HG03097 (cell line): ENCODE measurements around the gene RBSN.
"Not testable (repeated sequence)": the region's sequence is repeated elsewhere in the genome, so short reads cannot be mapped to it uniquely, and the experiment has no call there.

Experiments used
- ATAC-seq: cut with Tn5 transposase; IDR thresholded peaks from one replicate; pipeline ENCODE4 v1.9.1; 2021; ENCODE audit not compliant: unreplicated experiment, low FRiP score

The RBSN gene

GRCh38 chr3:15098503-15099363 lies at the start of gene RBSN:
Gene RBSN, minus strand, starts transcription at chr3:15099148. Its CDS starts 3,028 bp downstream, at chr3:15096120.
- ATAC-seq: peak; percentile 88

DNA sequence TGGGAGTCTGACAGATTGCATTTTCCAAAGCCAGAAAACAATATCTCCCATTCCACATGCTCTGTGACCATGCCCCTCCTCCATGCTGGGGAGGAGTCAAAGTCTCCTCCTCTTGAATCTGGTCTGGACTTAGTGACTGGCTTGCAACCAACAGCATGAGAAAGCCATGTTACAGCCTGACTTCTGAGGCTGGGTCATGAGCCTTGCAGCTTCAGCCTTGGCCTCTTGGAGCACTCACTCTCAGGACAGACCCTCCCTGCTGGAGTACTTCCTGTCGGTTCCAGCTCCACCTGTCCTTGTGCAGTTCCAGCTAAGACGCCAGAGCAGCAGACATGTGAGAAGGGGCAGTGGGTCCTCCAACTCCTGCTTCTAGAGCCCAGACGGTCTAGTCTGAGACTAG lies 49.7 kb upstream of the RBSN start:
- no peak for ATAC-seq

DNA sequence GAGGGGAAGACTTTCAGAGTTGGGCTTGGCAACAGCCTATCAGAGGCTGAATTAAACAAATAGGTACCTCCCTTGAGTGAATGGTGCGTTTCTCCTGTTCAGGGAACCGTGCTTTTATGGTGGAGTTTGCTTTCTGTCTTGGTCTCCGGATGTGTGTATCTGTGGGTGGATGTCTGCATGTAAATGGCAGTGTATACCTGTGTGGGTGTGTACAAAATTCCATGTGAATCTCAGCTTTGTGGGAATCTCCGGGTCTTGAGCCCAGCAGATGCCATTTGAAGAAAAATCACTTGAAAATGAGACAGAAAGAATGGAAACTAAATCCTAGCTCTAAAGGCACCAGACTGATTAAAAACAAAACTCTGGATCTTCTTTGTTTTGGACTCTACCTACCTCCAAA lies 37.9 kb upstream of the RBSN start:
- not testable (repeated sequence) for ATAC-seq

GRCh38 chr3:15134968-15135367 lies 36.0 kb upstream of the RBSN start:
- ATAC-seq: not testable (repeated sequence)

GRCh38 chr3:15128403-15128802 lies 29.5 kb upstream of the RBSN start:
- not testable (repeated sequence) for ATAC-seq

DNA sequence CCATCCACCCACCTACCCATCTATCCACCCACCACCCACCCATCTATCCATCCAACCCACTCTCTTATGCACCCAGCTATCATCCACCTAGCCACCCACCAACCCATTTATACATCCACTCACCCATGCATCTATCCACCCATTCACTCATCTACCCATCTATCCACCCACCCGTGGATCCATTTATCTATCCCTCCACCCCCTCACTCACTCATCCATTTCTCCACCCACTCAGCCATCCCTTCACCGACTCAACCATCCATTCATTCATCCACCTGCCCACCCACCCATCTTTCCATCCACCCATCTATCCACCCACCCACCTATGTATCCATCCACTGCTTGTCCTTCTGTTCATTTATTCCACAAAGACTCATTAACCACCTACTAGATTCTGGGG lies 28.0 kb upstream of the RBSN start:
- not testable (repeated sequence) for ATAC-seq

- no peak for ATAC-seq
Measured at GRCh38 chr3:15122398-15122797, 23.4 kb upstream of the RBSN start.

DNA sequence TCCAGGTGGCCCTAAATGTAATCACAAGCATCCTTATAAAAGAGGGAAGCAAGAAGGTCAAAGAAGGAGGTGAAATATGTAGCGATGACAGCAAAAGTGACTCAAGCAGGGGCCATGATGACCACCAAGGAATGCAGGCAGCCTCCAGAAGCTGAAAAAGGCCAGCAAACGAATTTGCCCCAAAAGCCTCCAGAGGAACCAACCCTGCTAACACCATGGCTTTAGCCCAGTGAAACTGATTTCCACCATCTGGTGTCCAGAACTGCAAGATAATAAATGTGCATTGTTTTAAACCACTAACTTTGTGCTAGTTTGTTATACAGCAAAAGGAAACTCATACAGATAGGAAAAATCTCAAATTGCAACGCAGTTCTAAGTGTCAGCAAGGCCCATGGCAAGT lies 23.0 kb upstream of the RBSN start:
- ATAC-seq: no peak

- ATAC-seq: no peak
Measured at GRCh38 chr3:15120986-15121385, 22.0 kb upstream of the RBSN start.

- no peak for ATAC-seq
Measured at GRCh38 chr3:15117011-15117410, 18.1 kb upstream of the RBSN start.

DNA sequence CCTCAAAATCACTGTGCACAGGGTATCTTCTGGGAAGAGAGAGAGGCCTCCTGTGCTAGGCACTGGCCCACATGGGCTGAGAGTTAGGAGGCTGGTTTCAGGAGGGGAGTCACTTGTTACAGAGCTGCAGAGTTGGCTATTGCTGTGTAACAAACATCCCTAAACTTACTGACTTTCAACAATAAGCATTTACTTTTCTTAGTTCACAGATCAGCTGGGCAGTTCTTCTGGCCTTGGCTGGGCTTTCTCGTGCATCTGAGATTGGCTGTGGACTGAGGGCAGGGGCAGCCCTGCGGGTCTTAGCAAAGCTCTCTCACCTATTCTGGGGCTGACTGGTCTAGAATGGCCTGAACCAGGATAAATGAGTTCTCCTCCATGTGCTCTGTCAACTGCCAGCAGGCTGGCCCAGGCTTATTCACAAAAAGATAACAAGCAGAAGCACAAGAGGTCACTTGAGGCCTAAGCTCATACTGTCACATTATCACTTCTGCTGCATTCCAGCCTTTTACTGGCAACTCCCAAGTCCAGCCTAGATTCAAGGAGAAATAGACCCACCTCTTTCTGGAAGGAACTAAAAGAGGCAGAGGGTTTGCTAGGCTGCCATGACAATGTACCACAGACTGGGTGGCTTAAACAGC lies 17.2 kb upstream of the RBSN start:
- ATAC-seq: no peak

DNA sequence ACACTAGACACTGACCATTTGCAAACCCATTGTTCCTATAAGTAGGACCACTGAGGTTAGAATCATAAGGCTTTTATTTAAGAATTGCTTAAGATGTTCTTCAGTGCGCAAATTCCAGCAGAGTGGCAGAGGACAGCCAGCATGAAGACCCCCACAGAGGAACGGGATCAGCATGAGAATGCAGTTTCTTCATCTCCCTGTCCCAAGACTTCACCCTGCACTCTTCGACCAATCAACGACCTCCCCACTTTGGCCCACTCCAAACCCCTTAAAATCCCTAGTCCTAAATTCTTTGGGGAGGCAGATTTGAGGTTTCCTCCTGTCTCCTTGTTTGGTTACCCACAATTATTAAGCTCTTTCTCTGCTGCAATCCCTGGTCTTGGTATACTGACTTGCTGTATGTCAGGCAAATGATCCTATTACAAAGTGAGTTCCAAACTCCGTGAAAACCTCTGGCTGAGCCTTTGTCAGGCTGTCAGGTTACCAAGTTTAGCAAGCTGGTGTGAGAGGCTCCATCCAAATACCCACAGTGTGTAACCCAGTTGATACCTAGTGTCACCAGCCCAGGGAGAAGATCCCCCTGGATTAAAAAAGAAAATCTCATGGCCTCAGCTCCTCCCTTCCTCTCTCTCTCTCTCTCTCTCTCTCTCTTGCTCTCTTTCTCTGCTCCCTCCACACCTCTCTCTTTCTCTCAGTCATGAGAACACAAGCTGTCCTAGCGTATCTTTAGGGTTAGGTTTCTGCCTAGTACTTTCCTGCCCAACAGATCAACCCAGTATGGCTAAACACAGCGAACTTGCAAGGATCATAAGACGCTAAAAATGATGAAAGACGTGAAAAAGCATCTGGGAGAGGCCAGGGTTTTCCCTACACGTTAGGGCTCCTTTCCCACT lies 15.8 kb upstream of the RBSN start:
- no peak for ATAC-seq

GRCh38 chr3:15113884-15114283 lies 14.9 kb upstream of the RBSN start:
- ATAC-seq: no peak

GRCh38 chr3:15113471-15113870 lies 14.5 kb upstream of the RBSN start:
- ATAC-seq: no peak

DNA sequence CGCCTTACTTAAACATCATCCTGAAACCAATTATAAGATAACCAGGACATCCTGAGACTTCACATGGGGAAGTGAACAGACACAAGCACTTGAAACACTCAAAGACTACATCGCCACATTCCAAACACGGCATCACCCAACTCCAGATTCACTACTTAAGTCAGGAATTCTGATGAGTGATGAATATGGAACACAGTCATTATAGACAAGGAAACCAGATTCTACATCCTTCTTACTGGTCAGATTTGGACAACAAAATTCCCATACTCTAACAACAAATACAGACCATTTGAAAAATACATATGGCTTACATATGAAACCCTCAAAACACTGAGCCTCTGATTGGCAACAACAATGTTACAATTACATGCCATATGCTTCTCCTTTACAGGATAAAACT lies 13.1 kb upstream of the RBSN start:
- ATAC-seq: no peak

DNA sequence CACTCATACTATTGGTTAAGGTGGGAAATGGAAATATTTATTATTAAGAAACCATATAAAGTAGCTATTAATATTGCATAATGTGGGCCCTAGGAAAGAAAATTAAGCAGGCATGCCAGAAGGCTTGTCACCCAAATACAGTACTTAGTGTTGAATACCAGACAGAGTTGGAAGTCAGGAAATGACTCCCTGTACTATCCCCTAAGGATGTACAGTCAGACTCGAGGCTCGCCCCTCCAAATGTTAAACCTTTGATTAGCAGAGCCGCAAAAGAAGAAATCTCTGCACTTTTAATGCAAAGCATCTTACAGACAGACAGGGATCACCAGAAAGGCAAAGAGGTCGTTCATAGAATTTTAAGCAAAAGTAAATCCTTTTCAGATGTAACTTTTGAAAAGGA lies 11.3 kb upstream of the RBSN start:
- ATAC-seq: no peak

DNA sequence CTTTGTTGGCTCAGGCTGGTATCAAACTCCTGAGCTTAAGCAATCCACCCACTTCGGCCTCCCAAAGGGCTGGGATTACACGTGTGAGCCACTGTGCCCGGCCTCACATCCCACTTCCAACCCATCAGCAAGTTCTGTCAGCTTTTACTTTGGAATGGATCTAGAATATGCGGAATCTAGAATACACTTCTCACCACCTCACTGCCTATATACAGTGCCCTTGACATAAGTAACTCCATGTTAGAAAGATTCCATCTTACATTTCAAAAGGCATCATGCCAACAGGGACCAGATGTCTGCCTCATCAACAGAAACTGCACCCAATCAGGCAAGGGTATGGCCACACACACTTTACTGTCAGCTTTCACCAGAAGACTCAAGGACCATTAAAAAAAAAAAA lies 9.9 kb upstream of the RBSN start:
- ATAC-seq: no peak

- ATAC-seq: peak; percentile 49
Measured at GRCh38 chr3:15108082-15108545, 9.2 kb upstream of the RBSN start.

GRCh38 chr3:15107075-15107947 lies 8.4 kb upstream of the RBSN start:
- ATAC-seq: no peak

DNA sequence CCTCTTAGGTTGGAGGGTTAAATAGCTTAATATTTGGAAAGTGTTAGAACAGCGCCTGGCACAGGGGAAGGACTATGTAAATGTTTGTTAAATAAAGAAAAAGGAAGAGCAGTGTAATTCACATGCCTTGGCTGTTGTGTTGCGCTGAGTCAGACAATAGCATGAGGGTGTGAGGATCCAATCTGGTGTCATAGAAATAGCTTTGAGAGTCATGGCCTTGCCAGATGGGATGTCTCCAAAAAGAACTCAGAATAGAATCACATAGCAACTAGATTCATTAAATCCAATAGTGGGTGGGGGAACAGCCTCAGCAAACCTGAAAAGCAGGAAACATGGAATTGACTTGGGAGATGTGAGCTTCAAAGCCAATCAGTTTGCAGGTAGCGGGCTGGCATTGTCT lies 3.9 kb upstream of the RBSN start:
- no peak for ATAC-seq
